ENCODE measurements around the gene MFSD6L.

The MFSD6L gene

GRCh38 chr17:8836821-8837562 lies 37.8 kb upstream of the MFSD6L start:
- no peaks in the 10 kb centered on the region for H3F3A ChIP-seq (ENCODE audit: control insufficient read depth, insufficient read depth)
- H3K4me2 ChIP-seq (ENCODE audit: low read length): no peak overlapping the region
- H3K4me1 ChIP-seq (ENCODE audit: control insufficient read depth, low read length): no peaks in the 10 kb centered on the region
- no peaks in the 10 kb centered on the region for H3K9me2 ChIP-seq (replicated peaks; ENCODE audit: control insufficient read depth, low read length)
- H3K27me3 ChIP-seq (ENCODE audit: control insufficient read depth, low read length): no peaks in the 10 kb centered on the region
- H3K4me3 ChIP-seq (ENCODE audit: low read length): no peak overlapping the region
- no peaks in the 10 kb centered on the region for H3K36me3 ChIP-seq (ENCODE audit: control insufficient read depth, low read length)
- no peaks in the 10 kb centered on the region for H4K20me1 ChIP-seq (ENCODE audit: control insufficient read depth, insufficient read depth, low read depth, low read length)
- TF ChIP-seq, protein P1, sequence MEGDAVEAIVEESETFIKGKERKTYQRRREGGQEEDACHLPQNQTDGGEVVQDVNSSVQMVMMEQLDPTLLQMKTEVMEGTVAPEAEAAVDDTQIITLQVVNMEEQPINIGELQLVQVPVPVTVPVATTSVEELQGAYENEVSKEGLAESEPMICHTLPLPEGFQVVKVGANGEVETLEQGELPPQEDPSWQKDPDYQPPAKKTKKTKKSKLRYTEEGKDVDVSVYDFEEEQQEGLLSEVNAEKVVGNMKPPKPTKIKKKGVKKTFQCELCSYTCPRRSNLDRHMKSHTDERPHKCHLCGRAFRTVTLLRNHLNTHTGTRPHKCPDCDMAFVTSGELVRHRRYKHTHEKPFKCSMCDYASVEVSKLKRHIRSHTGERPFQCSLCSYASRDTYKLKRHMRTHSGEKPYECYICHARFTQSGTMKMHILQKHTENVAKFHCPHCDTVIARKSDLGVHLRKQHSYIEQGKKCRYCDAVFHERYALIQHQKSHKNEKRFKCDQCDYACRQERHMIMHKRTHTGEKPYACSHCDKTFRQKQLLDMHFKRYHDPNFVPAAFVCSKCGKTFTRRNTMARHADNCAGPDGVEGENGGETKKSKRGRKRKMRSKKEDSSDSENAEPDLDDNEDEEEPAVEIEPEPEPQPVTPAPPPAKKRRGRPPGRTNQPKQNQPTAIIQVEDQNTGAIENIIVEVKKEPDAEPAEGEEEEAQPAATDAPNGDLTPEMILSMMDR (IDR thresholded peaks at IDR 0.05; ENCODE audit: low read depth, low read length, poor library complexity, severe bottlenecking): no peak
- TF ChIP-seq EZH2phosphoT487 (IDR thresholded peaks at IDR 0.05; ENCODE audit: borderline replicate concordance, low read length): no peak
- H3K27ac ChIP-seq (ENCODE audit: low read depth, low read length): no peak overlapping the region
- H3K9me3 ChIP-seq (ENCODE audit: control insufficient read depth, insufficient read depth, low read length): no peaks in the 10 kb centered on the region
- no peaks in the 10 kb centered on the region for H3K79me2 ChIP-seq (ENCODE audit: control insufficient read depth, low read length)

DNA sequence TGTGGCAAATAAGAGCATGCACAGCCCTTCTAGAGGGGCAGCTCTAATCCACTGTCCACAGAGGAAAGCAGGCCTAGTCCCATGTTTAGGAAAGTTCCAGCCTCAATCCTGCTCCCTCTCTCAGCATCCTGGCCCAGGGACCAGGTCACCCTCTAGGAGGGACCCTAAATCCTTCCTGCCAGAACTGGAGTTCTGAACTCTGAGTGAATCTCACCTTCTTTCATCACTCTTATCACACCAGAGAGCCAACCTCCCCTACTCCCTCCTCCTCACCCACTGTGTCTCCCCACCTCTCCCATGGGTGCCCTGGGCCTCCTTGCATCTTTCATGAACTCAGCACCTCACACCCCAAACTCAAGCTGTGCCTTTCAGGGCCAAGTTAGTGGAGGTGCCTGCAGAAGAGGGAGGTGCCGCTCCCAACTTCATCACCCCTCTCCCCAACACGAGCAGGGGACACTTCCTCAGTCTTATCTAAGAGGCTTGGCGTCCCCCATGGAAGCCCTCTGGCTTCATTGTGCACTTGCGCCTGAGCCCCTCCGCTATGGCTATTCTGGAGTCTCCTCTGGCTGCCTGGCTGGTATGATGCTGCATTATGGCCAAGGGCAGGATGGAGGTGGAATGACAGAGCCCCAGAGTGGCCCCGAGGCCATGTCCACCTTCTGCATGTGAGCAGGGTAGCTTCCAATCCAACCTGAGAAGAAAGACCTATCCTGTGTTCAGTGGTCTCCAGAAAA lies 36.6 kb upstream of the MFSD6L start:
- no peaks in the 10 kb centered on the region for H4K20me1 ChIP-seq (ENCODE audit: control insufficient read depth, insufficient read depth, low read depth, low read length)

DNA sequence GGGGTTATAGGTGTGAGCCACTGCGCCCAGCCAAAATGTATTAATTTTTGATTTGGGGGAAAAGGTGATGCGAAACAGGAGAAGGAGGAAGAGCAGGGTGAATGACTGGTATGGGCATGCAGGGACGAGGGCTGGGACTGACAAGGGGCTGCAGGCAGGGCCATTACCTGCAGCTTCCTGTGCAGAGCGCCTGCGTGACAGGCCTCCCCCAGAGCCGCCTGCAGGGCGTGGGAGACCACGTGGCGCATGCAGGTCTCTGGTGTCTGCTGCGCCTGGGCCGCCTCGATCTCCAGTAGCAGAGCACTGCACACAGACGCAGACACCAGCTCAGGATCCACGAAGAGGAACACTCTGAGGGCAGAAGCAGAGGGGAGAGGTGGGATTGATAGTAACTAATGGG lies 35.9 kb upstream of the MFSD6L start:
- Histone ChIP-seq H3K4me1 (ENCODE audit: control insufficient read depth, low read length) (no peaks in the 10 kb centered on the region), H3K27me3 (ENCODE audit: control insufficient read depth, low read length) (no peaks in the 10 kb centered on the region)

More for the DNA sequence above, 36.6 kb upstream of the MFSD6L start:
- H3K9me2 ChIP-seq (replicated peaks; ENCODE audit: control insufficient read depth, low read length): no peaks in the 10 kb centered on the region
- H3K4me3 ChIP-seq (ENCODE audit: low read length): no peak overlapping the region
- H3K27ac ChIP-seq (ENCODE audit: low read depth, low read length): no peak overlapping the region
- H3K9me3 ChIP-seq (ENCODE audit: control insufficient read depth, insufficient read depth, low read length): no peaks in the 10 kb centered on the region
- TF ChIP-seq, protein P1 (IDR thresholded peaks at IDR 0.05; ENCODE audit: low read depth, low read length, poor library complexity, severe bottlenecking): no peak
- no peak for TF ChIP-seq EZH2phosphoT487 (IDR thresholded peaks at IDR 0.05; ENCODE audit: borderline replicate concordance, low read length)
- H3K27me3 ChIP-seq (ENCODE audit: control insufficient read depth, low read length): no peaks in the 10 kb centered on the region
- H3K36me3 ChIP-seq (ENCODE audit: control insufficient read depth, low read length): no peaks in the 10 kb centered on the region
- no peak overlapping the region for H3K4me2 ChIP-seq (ENCODE audit: low read length)
- H3K79me2 ChIP-seq (ENCODE audit: control insufficient read depth, low read length): no peaks in the 10 kb centered on the region
- H3F3A ChIP-seq (ENCODE audit: control insufficient read depth, insufficient read depth): no peaks in the 10 kb centered on the region
- no peaks in the 10 kb centered on the region for H3K4me1 ChIP-seq (ENCODE audit: control insufficient read depth, low read length)

More for the DNA sequence above, 35.9 kb upstream of the MFSD6L start:
- no peak overlapping the region for H3K4me2 ChIP-seq (ENCODE audit: low read length)
- no peak overlapping the region for H3K27ac ChIP-seq (ENCODE audit: low read depth, low read length)
- no peaks in the 10 kb centered on the region for H3K9me2 ChIP-seq (replicated peaks; ENCODE audit: control insufficient read depth, low read length)
- H3K9me3 ChIP-seq (ENCODE audit: control insufficient read depth, insufficient read depth, low read length): no peaks in the 10 kb centered on the region
- H3K4me3 ChIP-seq (ENCODE audit: low read length): no peak overlapping the region
- no peaks in the 10 kb centered on the region for H3F3A ChIP-seq (ENCODE audit: control insufficient read depth, insufficient read depth)
- H4K20me1 ChIP-seq (ENCODE audit: control insufficient read depth, insufficient read depth, low read depth, low read length): no peaks in the 10 kb centered on the region
- TF ChIP-seq, protein P1 (IDR thresholded peaks at IDR 0.05; ENCODE audit: low read depth, low read length, poor library complexity, severe bottlenecking): no peak
- TF ChIP-seq EZH2phosphoT487 (IDR thresholded peaks at IDR 0.05; ENCODE audit: borderline replicate concordance, low read length): no peak
- no peaks in the 10 kb centered on the region for H3K36me3 ChIP-seq (ENCODE audit: control insufficient read depth, low read length)
- H3K79me2 ChIP-seq (ENCODE audit: control insufficient read depth, low read length): no peaks in the 10 kb centered on the region
